ENCODE results near the gene XPR1. TPM values are rescaled to one million over a fixed set of nuclear protein-coding genes. Genes with fewer than 3 reads are reported as not detected.

The XPR1 gene
- total and polyA plus RNA-seq, 9 donors = 6.5 to 12.4 (median 9.1) TPM

- no CpG with 5 or more reads among the region's 1 CpG for WGBS (ENCODE audit: insufficient coverage)
- no peaks in the 10 kb centered on the region for H3K36me3 ChIP-seq (ENCODE audit: control insufficient read depth, insufficient read depth, low read length)
- H3K27me3 ChIP-seq (ENCODE audit: control insufficient read depth, insufficient read depth, low read length) = no peaks in the 10 kb centered on the region
- no peak for DNase-seq
- H3K4me1 ChIP-seq (ENCODE audit: control insufficient read depth, insufficient read depth, low read length) = no peaks in the 10 kb centered on the region
- H3K9me3 ChIP-seq (replicated peaks; ENCODE audit: control insufficient read depth, low read depth, low read length) = no peaks in the 10 kb centered on the region
- no peak overlapping the region for H3K27ac ChIP-seq (ENCODE audit: low read length)
- no peak overlapping the region for H3K4me3 ChIP-seq (ENCODE audit: low read length)
Observed at GRCh38 chr1:180627411-180627810, 4.4 kb upstream of the XPR1 start.

- Histone ChIP-seq H3K27ac (ENCODE audit: low read length) (no peak overlapping the region), H3K36me3 (ENCODE audit: control insufficient read depth, insufficient read depth, low read length) (no peaks in the 10 kb centered on the region), H3K4me1 (ENCODE audit: control insufficient read depth, insufficient read depth, low read length) (no peaks in the 10 kb centered on the region), H3K27me3 (ENCODE audit: control insufficient read depth, insufficient read depth, low read length) (no peaks in the 10 kb centered on the region), H3K4me3 (ENCODE audit: low read length) (no peak overlapping the region), H3K9me3 (replicated peaks; ENCODE audit: control insufficient read depth, low read depth, low read length) (no peaks in the 10 kb centered on the region)
- WGBS (ENCODE audit: insufficient coverage) = no CpG with 5 or more reads among the region's 1 CpG
- no peak for DNase-seq
Observed at GRCh38 chr1:180628646-180629045, 3.2 kb upstream of the XPR1 start.

- H3K36me3 ChIP-seq (ENCODE audit: control insufficient read depth, insufficient read depth, low read length) = no peaks in the 10 kb centered on the region
- DNase-seq = peak; percentile 18
- no peak overlapping the region for H3K4me3 ChIP-seq (ENCODE audit: low read length)
- no peak overlapping the region for H3K27ac ChIP-seq (ENCODE audit: low read length)
- no peaks in the 10 kb centered on the region for H3K9me3 ChIP-seq (replicated peaks; ENCODE audit: control insufficient read depth, low read depth, low read length)
- no CpG with 5 or more reads among the region's 2 CpGs for WGBS (ENCODE audit: insufficient coverage)
- H3K4me1 ChIP-seq (ENCODE audit: control insufficient read depth, insufficient read depth, low read length) = no peaks in the 10 kb centered on the region
- H3K27me3 ChIP-seq (ENCODE audit: control insufficient read depth, insufficient read depth, low read length) = no peaks in the 10 kb centered on the region
Observed at GRCh38 chr1:180630408-180631193, 1.2 kb upstream of the XPR1 start.

- WGBS (ENCODE audit: insufficient coverage) = no CpG with 5 or more reads among the region's 6 CpGs
- DNase-seq = peak; percentile 11
- no peaks in the 10 kb centered on the region for H3K36me3 ChIP-seq (ENCODE audit: control insufficient read depth, insufficient read depth, low read length)
- H3K27me3 ChIP-seq (ENCODE audit: control insufficient read depth, insufficient read depth, low read length) = no peaks in the 10 kb centered on the region
- H3K4me1 ChIP-seq (ENCODE audit: control insufficient read depth, insufficient read depth, low read length) = no peaks in the 10 kb centered on the region
- H3K4me3 ChIP-seq (ENCODE audit: low read length) = no peak overlapping the region
- H3K27ac ChIP-seq (ENCODE audit: low read length) = peak overlapping the region; percentile 69
- no peaks in the 10 kb centered on the region for H3K9me3 ChIP-seq (replicated peaks; ENCODE audit: control insufficient read depth, low read depth, low read length)
Observed at GRCh38 chr1:180631194-180631765, 542 bp upstream of the XPR1 start.

GRCh38 chr1:180632326-180633056, 669 bp downstream of the XPR1 start:
- H3K9me3 ChIP-seq (replicated peaks; ENCODE audit: control insufficient read depth, low read depth, low read length) = no peaks in the 10 kb centered on the region
- H3K27me3 ChIP-seq (ENCODE audit: control insufficient read depth, insufficient read depth, low read length) = no peaks in the 10 kb centered on the region
- H3K27ac ChIP-seq (ENCODE audit: low read length) = peak overlapping the region; percentile 93
- no peaks in the 10 kb centered on the region for H3K4me1 ChIP-seq (ENCODE audit: control insufficient read depth, insufficient read depth, low read length)
- H3K36me3 ChIP-seq (ENCODE audit: control insufficient read depth, insufficient read depth, low read length) = no peaks in the 10 kb centered on the region
- peak overlapping the region; percentile 79 for H3K4me3 ChIP-seq (ENCODE audit: low read length)
- under 1% methylated on average over 23 of the region's 44 CpGs for WGBS (ENCODE audit: insufficient coverage)
- peak; percentile 65 for DNase-seq

- Histone ChIP-seq H3K27me3 (ENCODE audit: control insufficient read depth, insufficient read depth, low read length) (no peaks in the 10 kb centered on the region), H3K9me3 (replicated peaks; ENCODE audit: control insufficient read depth, low read depth, low read length) (no peaks in the 10 kb centered on the region), H3K36me3 (ENCODE audit: control insufficient read depth, insufficient read depth, low read length) (no peaks in the 10 kb centered on the region), H3K27ac (ENCODE audit: low read length) (no peak overlapping the region), H3K4me1 (ENCODE audit: control insufficient read depth, insufficient read depth, low read length) (no peaks in the 10 kb centered on the region), H3K4me3 (ENCODE audit: low read length) (peak overlapping the region; percentile 79)
- no peak for DNase-seq
- no CpG with 5 or more reads among the region's 3 CpGs for WGBS (ENCODE audit: insufficient coverage)
Observed at GRCh38 chr1:180633057-180634056, 1.5 kb downstream of the XPR1 start.

- no peak overlapping the region for H3K27ac ChIP-seq (ENCODE audit: low read length)
- no peaks in the 10 kb centered on the region for H3K27me3 ChIP-seq (ENCODE audit: control insufficient read depth, insufficient read depth, low read length)
- no peaks in the 10 kb centered on the region for H3K36me3 ChIP-seq (ENCODE audit: control insufficient read depth, insufficient read depth, low read length)
- H3K9me3 ChIP-seq (replicated peaks; ENCODE audit: control insufficient read depth, low read depth, low read length) = no peaks in the 10 kb centered on the region
- DNase-seq = no peak
- 86% methylated on average over 1 of the region's 5 CpGs for WGBS (ENCODE audit: insufficient coverage)
- no peak overlapping the region for H3K4me3 ChIP-seq (ENCODE audit: low read length)
- H3K4me1 ChIP-seq (ENCODE audit: control insufficient read depth, insufficient read depth, low read length) = no peaks in the 10 kb centered on the region
Observed at GRCh38 chr1:180636138-180636537, 4.3 kb downstream of the XPR1 start.

- no peaks in the 10 kb centered on the region for H3K36me3 ChIP-seq (ENCODE audit: control insufficient read depth, insufficient read depth, low read length)
- no peak for DNase-seq
- no peaks in the 10 kb centered on the region for H3K27me3 ChIP-seq (ENCODE audit: control insufficient read depth, insufficient read depth, low read length)
- H3K4me1 ChIP-seq (ENCODE audit: control insufficient read depth, insufficient read depth, low read length) = no peaks in the 10 kb centered on the region
- H3K27ac ChIP-seq (ENCODE audit: low read length) = no peak overlapping the region
- no peak overlapping the region for H3K4me3 ChIP-seq (ENCODE audit: low read length)
- no peaks in the 10 kb centered on the region for H3K9me3 ChIP-seq (replicated peaks; ENCODE audit: control insufficient read depth, low read depth, low read length)
Observed at GRCh38 chr1:180639871-180640270, 8.0 kb downstream of the XPR1 start.

- no peak for DNase-seq
- H3K4me1 ChIP-seq (ENCODE audit: control insufficient read depth, insufficient read depth, low read length) = no peaks in the 10 kb centered on the region
- no peak overlapping the region for H3K4me3 ChIP-seq (ENCODE audit: low read length)
- H3K27me3 ChIP-seq (ENCODE audit: control insufficient read depth, insufficient read depth, low read length) = no peaks in the 10 kb centered on the region
- WGBS (ENCODE audit: insufficient coverage) = no CpG with 5 or more reads among the region's 3 CpGs
- H3K36me3 ChIP-seq (ENCODE audit: control insufficient read depth, insufficient read depth, low read length) = no peaks in the 10 kb centered on the region
- no peak overlapping the region for H3K27ac ChIP-seq (ENCODE audit: low read length)
- no peaks in the 10 kb centered on the region for H3K9me3 ChIP-seq (replicated peaks; ENCODE audit: control insufficient read depth, low read depth, low read length)
Observed at GRCh38 chr1:180640531-180640949, 8.7 kb downstream of the XPR1 start.
